Tibial nerve (tissue), 4 donors: ENCODE results near the gene DOK3. TPM values are rescaled to one million over a fixed set of nuclear protein-coding genes. Genes with fewer than 3 reads are reported as not detected.

ENCODE experiments used
- DNase-seq, 2 donors: peaks; one replicate each; pipeline ENCODE4 v3.0.0-alpha.2; 2019; ENCODE audit warnings: low spot score in 2 of 2
- H3K27ac ChIP-seq, 4 donors: fragments of 200-600 bp; sonication (generic) in 3 of 4; one replicate each; pipeline ENCODE4 v1.5.1; 2017 to 2019; ENCODE audit warnings: mild to moderate bottlenecking in 1 of 4
- H3K27me3 ChIP-seq, 2 donors: fragments of 200-600 bp; sonication (generic) in 1 of 2; one replicate each; pipeline versions ENCODE4 v1.5.1 to v1.6.0; 2017 to 2019
- H3K36me3 ChIP-seq, 3 donors: fragments of 200-600 bp; sonication (generic); one replicate each; pipeline ENCODE4 v1.5.1; 2018 to 2019
- H3K4me1 ChIP-seq, 4 donors: fragments of 200-600 bp; sonication (generic) in 3 of 4; one replicate each; pipeline ENCODE4 v1.5.1; 2017 to 2019
- H3K4me3 ChIP-seq, 4 donors: fragments of 200-600 bp; sonication (generic) in 3 of 4; one replicate each; pipeline ENCODE4 v1.5.1; 2017 to 2019; ENCODE audit warnings: mild to moderate bottlenecking in 1 of 4, moderate library complexity in 1 of 4
- H3K9me3 ChIP-seq, 4 donors: fragments of 200-600 bp; sonication (generic) in 3 of 4; one replicate each; pipeline ENCODE4 v1.5.1; 2017 to 2019
- EP300 ChIP-seq, 2 donors: sonication (generic); formaldehyde crosslinking; IDR thresholded peaks; one replicate each; pipeline ENCODE4 v1.6.1; 2017; ENCODE audit warnings: antibody characterized with exemption in 2 of 2, mild to moderate bottlenecking in 1 of 2
- POLR2A ChIP-seq, 2 donors: fragments of 450-650 bp; IDR thresholded peaks; one replicate each; pipeline ENCODE4 v1.6.1; 2017; ENCODE audit warnings: antibody characterized with exemption in 2 of 2, mild to moderate bottlenecking in 2 of 2, moderate library complexity in 2 of 2
- WGBS, 2 donors: methylation state at CpG; one replicate each; pipeline ENCODE4 v1.1.5; 2018; 5-methylcytosine and 5-hydroxymethylcytosine counted together
- total RNA-seq, 4 donors: library from RNA; depleted of rRNA; stranded (reverse); fragments of >200 nt; gene quantifications; one replicate each; pipeline ENCODE4 v1.1.0, GENCODE V29; 2016
- TF ChIP-seq, protein P1 (sequence below), 5 experiments: fragments of 200-600 bp in 3 of 5; fragments of 450-650 bp in 2 of 5; sonication (generic) in 3 of 5; IDR thresholded peaks; one replicate each; pipeline ENCODE4 v1.5.1; 2016 to 2019; ENCODE audit warnings: antibody characterized with exemption in 5 of 5, mild to moderate bottlenecking in 3 of 5, moderate library complexity in 2 of 5

Gene DOK3
- total RNA-seq, 4 donors from 2014 or later, result 7.8 to 20.1 (median 11.5) TPM

DNA sequence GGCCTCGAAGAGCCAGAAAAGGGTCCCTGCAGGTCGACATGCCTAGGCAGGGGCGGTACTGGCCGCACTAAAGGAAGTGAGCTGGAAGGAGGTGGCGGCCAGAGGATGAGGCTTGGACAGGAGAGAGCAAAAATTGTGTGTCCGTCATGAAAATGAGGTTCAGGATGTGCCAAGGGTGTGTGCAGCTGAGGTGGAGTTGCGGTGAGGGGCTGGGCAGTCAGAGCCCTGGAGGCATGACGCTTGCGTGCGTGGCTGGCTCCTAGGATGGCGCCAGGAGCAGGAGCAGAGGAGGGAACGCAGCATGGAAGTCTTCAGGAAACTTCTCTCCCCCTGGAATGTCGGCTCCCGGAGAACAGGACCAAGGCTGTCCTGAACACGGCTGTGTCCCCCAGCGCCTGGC lies 6.7 kb downstream of the DOK3 start:
- no peaks in the 10 kb centered on the region for H3K27me3 ChIP-seq
- H3K36me3 ChIP-seq, result peaks cover 0 to 18% (median 2%) of the 10 kb centered on the region in 3 donors
- no peak overlapping the region for H3K27ac ChIP-seq
- no peak for TF ChIP-seq EP300 (IDR thresholded peaks at IDR 0.05)
- TF ChIP-seq, protein P1, sequence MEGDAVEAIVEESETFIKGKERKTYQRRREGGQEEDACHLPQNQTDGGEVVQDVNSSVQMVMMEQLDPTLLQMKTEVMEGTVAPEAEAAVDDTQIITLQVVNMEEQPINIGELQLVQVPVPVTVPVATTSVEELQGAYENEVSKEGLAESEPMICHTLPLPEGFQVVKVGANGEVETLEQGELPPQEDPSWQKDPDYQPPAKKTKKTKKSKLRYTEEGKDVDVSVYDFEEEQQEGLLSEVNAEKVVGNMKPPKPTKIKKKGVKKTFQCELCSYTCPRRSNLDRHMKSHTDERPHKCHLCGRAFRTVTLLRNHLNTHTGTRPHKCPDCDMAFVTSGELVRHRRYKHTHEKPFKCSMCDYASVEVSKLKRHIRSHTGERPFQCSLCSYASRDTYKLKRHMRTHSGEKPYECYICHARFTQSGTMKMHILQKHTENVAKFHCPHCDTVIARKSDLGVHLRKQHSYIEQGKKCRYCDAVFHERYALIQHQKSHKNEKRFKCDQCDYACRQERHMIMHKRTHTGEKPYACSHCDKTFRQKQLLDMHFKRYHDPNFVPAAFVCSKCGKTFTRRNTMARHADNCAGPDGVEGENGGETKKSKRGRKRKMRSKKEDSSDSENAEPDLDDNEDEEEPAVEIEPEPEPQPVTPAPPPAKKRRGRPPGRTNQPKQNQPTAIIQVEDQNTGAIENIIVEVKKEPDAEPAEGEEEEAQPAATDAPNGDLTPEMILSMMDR (IDR thresholded peaks at IDR 0.05), result no peak
- no peak for TF ChIP-seq POLR2A (IDR thresholded peaks at IDR 0.05)
- WGBS, 2 donors, result 63 to 72% methylated on average over 16 of the region's 16 CpGs
- no peak for DNase-seq
- H3K4me3 ChIP-seq, result no peak overlapping the region
- peaks cover 0 to 35% (median 9%) of the 10 kb centered on the region in 4 donors for H3K4me1 ChIP-seq
- H3K9me3 ChIP-seq, result no peaks in the 10 kb centered on the region

DNA sequence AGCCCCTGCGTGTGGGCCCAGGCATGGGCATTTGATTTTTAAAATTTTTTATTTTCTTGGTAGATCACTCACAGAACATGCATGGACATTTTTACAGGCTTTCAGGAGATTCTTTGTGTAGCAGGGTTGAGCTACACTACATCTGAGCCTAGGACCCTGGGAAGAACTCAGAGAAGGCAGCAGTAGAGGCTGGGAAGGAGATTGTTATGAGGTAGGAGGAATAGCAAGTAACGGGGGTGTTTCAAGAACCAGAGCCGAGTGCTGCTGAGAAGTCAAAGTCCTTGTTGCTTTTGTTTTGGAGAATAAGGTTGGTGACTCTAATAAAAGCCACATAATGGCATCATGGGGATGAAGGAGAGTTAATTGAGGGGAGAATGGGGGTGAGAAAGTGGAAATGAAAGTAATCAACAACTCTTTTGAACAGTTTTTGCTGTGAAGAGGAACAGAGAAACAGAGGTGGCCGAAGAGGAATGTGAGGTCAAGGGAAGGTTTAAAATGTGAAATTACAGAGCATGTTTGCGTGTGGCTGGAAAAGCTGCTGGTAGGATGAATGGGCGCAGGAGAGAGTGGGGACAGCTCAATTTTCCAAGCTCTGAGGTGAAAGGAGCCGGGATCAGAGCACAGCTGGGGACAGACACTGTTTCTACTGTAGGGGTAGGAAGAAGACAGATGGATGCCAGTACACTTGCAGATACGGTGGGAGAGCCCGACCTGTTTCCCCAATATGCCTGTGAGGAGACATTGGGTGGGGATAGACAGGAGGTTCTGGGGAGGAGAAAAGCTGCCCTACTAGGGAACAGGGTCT lies 7.5 kb downstream of the DOK3 start:
- Histone ChIP-seq H3K36me3 (peaks cover 0 to 18% (median 2%) of the 10 kb centered on the region in 3 donors), H3K9me3 (no peaks in the 10 kb centered on the region), H3K27me3 (no peaks in the 10 kb centered on the region), H3K4me1 (peaks cover 0 to 39% (median 11%) of the 10 kb centered on the region in 4 donors), H3K4me3 (no peak overlapping the region), H3K27ac (peak overlapping the region in 1 of 4 donors; percentile 53)
- DNase-seq, result no peak
- TF ChIP-seq, protein P1 (IDR thresholded peaks at IDR 0.05), result no peak
- TF ChIP-seq EP300 (IDR thresholded peaks at IDR 0.05) (no peak), POLR2A (IDR thresholded peaks at IDR 0.05) (no peak)
- WGBS, 2 donors, result 40 to 43% methylated on average over 9 of the region's 9 CpGs

DNA sequence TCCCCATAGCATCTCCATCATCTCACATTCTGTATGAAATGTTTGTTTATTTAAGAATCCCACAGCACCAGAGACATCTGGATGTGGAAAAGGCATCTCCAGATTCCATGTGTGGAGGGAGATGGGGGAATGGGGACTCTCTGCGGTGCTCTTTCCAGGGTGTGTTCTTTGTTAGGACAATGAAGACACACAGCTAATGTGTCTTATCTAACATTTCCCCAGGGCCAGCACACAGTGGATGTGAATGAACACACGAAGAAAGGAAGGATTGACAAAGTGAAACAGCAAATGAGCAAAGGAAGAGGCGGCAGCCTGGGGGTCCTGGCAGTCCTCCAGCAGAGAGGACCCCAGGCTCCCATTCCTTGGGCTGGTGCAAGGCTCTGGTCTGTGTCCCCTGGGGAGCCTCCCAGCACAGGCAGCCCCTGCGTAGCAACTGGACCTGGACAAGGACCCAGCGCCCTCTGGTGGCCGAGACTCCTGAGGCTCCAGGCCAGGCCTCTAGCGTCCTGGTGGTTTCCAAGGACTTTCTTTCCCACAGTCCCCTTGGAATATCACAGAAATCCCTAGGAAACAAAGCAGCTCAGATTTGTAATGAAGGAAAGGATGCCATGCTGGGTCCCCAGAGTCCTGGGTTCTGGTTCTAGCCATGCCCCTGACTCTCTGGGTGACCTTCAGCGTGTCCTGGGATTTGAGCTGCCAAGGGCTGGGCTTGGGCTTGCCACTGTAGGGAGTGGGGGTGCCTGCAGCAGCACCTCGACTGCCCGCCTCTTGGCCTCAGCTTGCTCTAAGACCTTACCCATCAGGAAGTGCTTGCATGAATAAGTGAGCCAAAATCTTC lies 8.7 kb downstream of the DOK3 start:
- TF ChIP-seq, protein P1 (IDR thresholded peaks at IDR 0.05), result peak; percentile 89 to 95 (median 92)
- TF ChIP-seq POLR2A (IDR thresholded peaks at IDR 0.05) (no peak), EP300 (IDR thresholded peaks at IDR 0.05) (peak in 1 of 2 donors; percentile 46)
- peak overlapping the region in 3 of 4 donors; percentile 3 to 49 (median 45) for H3K27ac ChIP-seq
- DNase-seq, result peak; percentile 90 to 96

DNA sequence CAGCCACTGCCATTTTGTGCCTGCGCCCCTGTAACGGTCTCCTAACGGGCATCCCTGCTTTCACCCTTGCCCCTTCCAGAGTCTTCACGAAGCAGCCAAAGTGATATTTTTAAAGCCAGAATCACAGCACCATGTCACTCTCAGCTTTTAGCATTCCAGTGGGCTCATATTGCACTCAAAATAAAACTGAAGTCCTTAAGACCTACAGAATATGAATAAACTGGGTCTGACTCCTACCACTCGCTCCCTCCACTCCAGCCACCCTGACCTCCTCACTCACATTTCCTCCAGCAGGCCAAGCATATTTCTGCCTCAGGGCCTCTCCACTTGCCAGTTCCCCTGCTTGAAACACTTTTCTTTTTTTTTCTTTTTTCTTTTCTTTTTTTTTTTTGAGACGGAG lies 9.8 kb downstream of the DOK3 start:
- Histone ChIP-seq H3K27ac (peak overlapping the region in 2 of 4 donors; percentile 29 to 45), H3K9me3 (no peaks in the 10 kb centered on the region), H3K4me3 (no peak overlapping the region), H3K4me1 (peaks cover 0 to 57% (median 30%) of the 10 kb centered on the region in 4 donors), H3K36me3 (peaks cover 0 to 12% (median 2%) of the 10 kb centered on the region in 3 donors), H3K27me3 (no peaks in the 10 kb centered on the region)
- TF ChIP-seq EP300 (IDR thresholded peaks at IDR 0.05) (no peak), POLR2A (IDR thresholded peaks at IDR 0.05) (no peak)
- TF ChIP-seq, protein P1 (IDR thresholded peaks at IDR 0.05), result no peak
- WGBS, 2 donors, result 72 to 75% methylated on average over 6 of the region's 6 CpGs
- no peak for DNase-seq

More for the DNA sequence above, 8.7 kb downstream of the DOK3 start:
- no peak overlapping the region for H3K4me3 ChIP-seq
- H3K4me1 ChIP-seq, result peaks cover 0 to 47% (median 20%) of the 10 kb centered on the region in 4 donors
- no peaks in the 10 kb centered on the region for H3K27me3 ChIP-seq
- peaks cover 0 to 18% (median 2%) of the 10 kb centered on the region in 3 donors for H3K36me3 ChIP-seq
- no peaks in the 10 kb centered on the region for H3K9me3 ChIP-seq
- WGBS, 2 donors, result 10 to 12% methylated on average over 8 to 9 of the region's 10 CpGs
